ENCODE measurements around the gene MALRD1. TPM values are rescaled to one million over a fixed set of nuclear protein-coding genes. Genes with fewer than 3 reads are reported as not detected.
A peak's percentile ranks its signal among the peaks of the same experiment; 100 is the strongest.

Gene MALRD1
- total and polyA plus RNA-seq, 3 donors from 2014 or later = 3.3 to 26.7 (median 19.3) TPM

DNA sequence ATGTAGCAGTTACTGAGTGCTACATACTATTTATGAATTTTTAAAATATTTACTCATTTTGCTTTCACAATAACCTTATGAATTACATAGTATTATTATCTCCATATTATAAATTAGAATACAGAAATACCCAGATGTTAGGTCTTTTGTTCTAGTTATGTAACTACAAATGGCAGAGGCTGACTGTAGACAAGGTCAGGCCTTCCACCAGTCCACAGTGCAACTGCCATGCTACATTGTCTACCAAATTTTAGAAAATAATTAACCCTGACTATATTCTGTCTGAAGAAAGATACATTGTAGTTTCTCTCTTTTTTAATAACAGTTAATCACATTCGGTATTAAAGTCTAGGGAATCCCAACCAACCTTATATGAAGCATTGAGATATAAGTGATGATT, 280.9 kb downstream of the MALRD1 start:
- Histone ChIP-seq H3K27me3 (no peaks in the 10 kb centered on the region), H3K4me3 (no peak overlapping the region), H3K9me3 (no peaks in the 10 kb centered on the region), H3K36me3 (ENCODE audit: low read depth, missing control alignments) (no peaks in the 10 kb centered on the region), H3K27ac (no peak overlapping the region), H3K4me1 (no peaks in the 10 kb centered on the region)
- 65 to 75% methylated on average over 1 of the region's 1 CpG for WGBS, 2 donors
- DNase-seq = no peak
- intact Hi-C loops (cut with DNase I; ENCODE audit: low total_unique reads) = no loop called here
- no peak for TF ChIP-seq CTCF (IDR thresholded peaks at IDR 0.05)
- TF ChIP-seq POLR2A (IDR thresholded peaks at IDR 0.05) = no peak

DNA sequence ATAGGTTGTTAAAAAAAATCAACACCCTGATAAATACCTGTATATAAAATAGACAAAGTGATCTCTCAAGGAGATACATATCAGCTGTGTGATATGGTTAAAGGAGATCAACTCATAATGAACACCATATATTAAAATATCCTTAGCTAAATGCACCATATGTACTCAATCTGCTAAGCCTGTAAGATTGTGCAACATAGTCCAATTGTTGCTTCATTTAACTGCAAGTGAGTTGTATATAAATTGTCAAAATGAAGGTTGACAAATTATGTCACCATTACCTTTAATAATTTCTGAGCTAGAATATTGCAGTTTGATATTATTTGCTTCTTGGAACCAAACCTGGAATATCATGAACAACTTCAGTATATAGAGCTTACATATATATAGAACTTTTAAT, 283.7 kb downstream of the MALRD1 start:
- Histone ChIP-seq H3K4me3 (no peak overlapping the region), H3K4me1 (no peaks in the 10 kb centered on the region), H3K36me3 (ENCODE audit: low read depth, missing control alignments) (no peaks in the 10 kb centered on the region), H3K9me3 (no peaks in the 10 kb centered on the region), H3K27me3 (no peaks in the 10 kb centered on the region), H3K27ac (no peak overlapping the region)
- DNase-seq = no peak
- TF ChIP-seq POLR2A (IDR thresholded peaks at IDR 0.05) (no peak), CTCF (IDR thresholded peaks at IDR 0.05) (no peak)
- intact Hi-C loops (cut with DNase I; ENCODE audit: low total_unique reads) = no loop called here

- Histone ChIP-seq H3K4me1 (no peaks in the 10 kb centered on the region), H3K27ac (no peak overlapping the region), H3K4me3 (no peak overlapping the region), H3K9me3 (no peaks in the 10 kb centered on the region), H3K27me3 (no peaks in the 10 kb centered on the region), H3K36me3 (ENCODE audit: low read depth, missing control alignments) (no peaks in the 10 kb centered on the region)
- TF ChIP-seq POLR2A (IDR thresholded peaks at IDR 0.05) = no peak
- TF ChIP-seq CTCF (IDR thresholded peaks at IDR 0.05) = no peak
- intact Hi-C loops (cut with DNase I; ENCODE audit: low total_unique reads) = no loop called here
- WGBS, 2 donors = 91 to 98% methylated on average over 2 of the region's 2 CpGs
- no peak for DNase-seq
Observed at GRCh38 chr10:19333631-19334030, 285.0 kb downstream of the MALRD1 start.

- Histone ChIP-seq H3K27me3 (no peaks in the 10 kb centered on the region), H3K27ac (no peak overlapping the region), H3K4me1 (no peaks in the 10 kb centered on the region), H3K9me3 (no peaks in the 10 kb centered on the region), H3K4me3 (no peak overlapping the region), H3K36me3 (ENCODE audit: low read depth, missing control alignments) (no peaks in the 10 kb centered on the region)
- no peak for DNase-seq
- 39 to 42% methylated on average over 2 of the region's 2 CpGs for WGBS, 2 donors
- intact Hi-C loops (cut with DNase I; ENCODE audit: low total_unique reads) = no loop called here
- TF ChIP-seq CTCF (IDR thresholded peaks at IDR 0.05) = peak in 1 of 3 experiments; percentile 22
- TF ChIP-seq POLR2A (IDR thresholded peaks at IDR 0.05) = no peak
Observed at GRCh38 chr10:19347621-19348020, 299.0 kb downstream of the MALRD1 start.

GRCh38 chr10:19367176-19367575, 318.6 kb downstream of the MALRD1 start:
- no peak for TF ChIP-seq CTCF (IDR thresholded peaks at IDR 0.05)
- no peak for TF ChIP-seq POLR2A (IDR thresholded peaks at IDR 0.05)

More at GRCh38 chr10:19367176-19367575, 318.6 kb downstream of the MALRD1 start:
- Histone ChIP-seq H3K27me3 (no peaks in the 10 kb centered on the region), H3K4me3 (no peak overlapping the region), H3K9me3 (no peaks in the 10 kb centered on the region), H3K36me3 (ENCODE audit: low read depth, missing control alignments) (no peaks in the 10 kb centered on the region), H3K27ac (no peak overlapping the region), H3K4me1 (no peaks in the 10 kb centered on the region)
- 79 to 84% methylated on average over 2 of the region's 2 CpGs for WGBS, 2 donors
- DNase-seq = no peak
- intact Hi-C loops (cut with DNase I; ENCODE audit: low total_unique reads) = no loop called here
